HAP-1 (cell line): ENCODE data around the gene ARMC3.
"Not testable (repeated sequence)": the region's sequence is repeated elsewhere in the genome, so short reads cannot be mapped to it uniquely, and the experiment has no call there.

Source experiments
- DNase-seq, 2 experiments: peaks; one replicate each; pipeline ENCODE4 v3.0.0-alpha.2; 2016 to 2020; ENCODE audit warnings: low spot score in 2 of 2
- H3K27me3 ChIP-seq: fragments of 250-450 bp; sonication (Bioruptor Pico); 2 replicates; pipeline ENCODE4 v1.5.1; 2020; ENCODE audit warnings: low read depth, mild to moderate bottlenecking, moderate library complexity
- H3K36me3 ChIP-seq: fragments of 250-450 bp; sonication (Bioruptor Pico); replicated peaks from 2 replicates; pipeline ENCODE4 v1.5.1; 2020; ENCODE audit warnings: mild to moderate bottlenecking
- H3K4me1 ChIP-seq: fragments of 250-450 bp; sonication (Bioruptor Pico); 2 replicates; pipeline ENCODE4 v1.5.1; 2020; ENCODE audit warnings: mild to moderate bottlenecking
- H3K4me3 ChIP-seq: fragments of 250-450 bp; sonication (Bioruptor Pico); 2 replicates; pipeline ENCODE4 v1.5.1; 2020; ENCODE audit warnings: mild to moderate bottlenecking, moderate library complexity
- H3K9me3 ChIP-seq: fragments of 250-450 bp; sonication (Bioruptor Pico); 2 replicates; pipeline ENCODE4 v1.5.1; 2020; ENCODE audit warnings: mild to moderate bottlenecking, moderate library complexity
- in situ Hi-C: fragments of 300-500 bp; cut with MboI; formaldehyde crosslinking; loops from 3 replicates; pipeline ENCODE4 v1.14.3; 2020; ENCODE audit warnings: low sequenced_read_pairs, inconsistent platforms, mixed read lengths

ARMC3 gene

DNA sequence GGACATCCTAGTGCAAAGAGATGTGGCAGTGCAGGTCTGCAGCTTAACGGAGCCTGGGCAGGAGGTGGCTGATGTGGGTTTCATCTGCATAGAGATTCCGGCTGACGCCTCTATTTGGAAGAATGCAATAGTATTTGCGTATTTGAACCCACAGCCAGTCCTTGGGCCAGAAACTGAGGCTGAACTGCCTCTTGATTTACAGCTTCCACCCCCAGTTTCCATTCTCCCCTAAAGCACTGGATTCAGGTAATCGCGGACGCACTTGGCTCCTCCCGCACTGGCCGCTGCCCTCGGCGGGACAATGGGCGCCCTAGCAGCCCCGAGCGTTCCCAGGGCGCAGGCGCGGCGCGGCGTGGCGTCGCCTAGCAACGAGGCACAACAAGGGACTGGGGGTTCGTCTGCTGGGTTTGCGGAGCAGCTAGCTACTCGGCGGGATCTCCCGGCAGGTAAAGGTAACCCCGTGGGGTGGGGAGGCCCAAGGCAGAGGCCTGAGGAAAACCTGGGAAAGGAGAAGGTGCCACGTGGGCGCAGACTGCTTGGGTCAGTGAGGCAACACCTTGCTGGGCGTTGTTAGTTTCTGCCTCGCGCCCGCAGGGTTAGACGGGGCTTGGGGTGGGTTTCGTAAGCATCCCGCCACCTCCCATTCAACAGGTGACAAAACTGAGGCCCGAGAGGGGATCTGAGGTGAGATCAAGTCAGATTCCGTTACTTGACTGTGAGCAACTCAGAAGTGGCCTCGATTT, at the start of gene ARMC3:
ARMC3 (plus strand) TSS at position 393 of the 743 bp plus-strand sequence. CDS start 3,944 bp downstream, outside the sequence.
- no peaks in the 10 kb centered on the region for H3K9me3 ChIP-seq
- in situ Hi-C loops, result no loop called here
- H3K4me3 ChIP-seq, result no peak within 1 kb of the TSS
- DNase-seq, result no peak
- H3K36me3 ChIP-seq, result no peaks in the 10 kb centered on the region
- no peaks in the 10 kb centered on the region for H3K27me3 ChIP-seq
- H3K4me1 ChIP-seq, result no peaks in the 10 kb centered on the region; the same call in 1 of the 2 replicates

GRCh38 chr10:22891797-22892196, 36.1 kb upstream of the ARMC3 start:
- Histone ChIP-seq H3K9me3 (peaks cover 2% of the 10 kb centered on the region; the same call in 1 of the 2 replicates), H3K4me1 (peaks cover 10% of the 10 kb centered on the region), H3K27me3 (no peaks in the 10 kb centered on the region), H3K4me3 (no peak overlapping the region), H3K36me3 (no peaks in the 10 kb centered on the region)
- DNase-seq, result no peak
- in situ Hi-C loops, result no loop called here

DNA sequence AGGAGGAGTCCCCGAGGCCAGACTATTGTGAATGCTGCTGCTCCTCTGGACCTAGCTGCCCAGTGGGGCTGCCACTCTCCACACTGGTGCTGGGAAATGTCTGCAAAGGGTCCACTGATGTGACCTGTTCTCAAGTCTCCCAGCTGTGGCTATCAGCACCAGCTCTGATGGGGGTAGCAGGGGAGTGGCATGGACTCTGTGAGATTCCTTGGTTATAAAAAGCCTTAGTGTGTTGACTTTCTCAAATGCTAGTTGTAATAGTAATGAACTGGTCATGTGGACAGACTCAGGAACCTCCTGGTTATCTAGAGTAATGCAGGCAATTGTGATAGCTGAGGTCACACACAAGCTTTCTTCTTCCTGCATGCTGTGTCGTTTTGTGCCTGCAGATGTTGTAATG, 34.1 kb upstream of the ARMC3 start:
- Histone ChIP-seq H3K9me3 (no peaks in the 10 kb centered on the region; the same call in 1 of the 2 replicates), H3K4me3 (no peak overlapping the region), H3K27me3 (no peaks in the 10 kb centered on the region), H3K4me1 (peaks cover 10% of the 10 kb centered on the region), H3K36me3 (no peaks in the 10 kb centered on the region)
- in situ Hi-C loops, result no loop called here
- no peak for DNase-seq

- peak; percentile 63 to 77 for DNase-seq
- H3K36me3 ChIP-seq, result no peaks in the 10 kb centered on the region
- peaks cover 10% of the 10 kb centered on the region for H3K4me1 ChIP-seq
- no peaks in the 10 kb centered on the region; the same call in 1 of the 2 replicates for H3K9me3 ChIP-seq
- in situ Hi-C loops, result no loop called here
- H3K4me3 ChIP-seq, result no peak overlapping the region
- no peaks in the 10 kb centered on the region for H3K27me3 ChIP-seq
Observed at GRCh38 chr10:22894714-22895113, 33.1 kb upstream of the ARMC3 start.

GRCh38 chr10:22895252-22895651, 32.6 kb upstream of the ARMC3 start:
- Histone ChIP-seq H3K4me3 (no peak overlapping the region), H3K9me3 (no peaks in the 10 kb centered on the region; the same call in 1 of the 2 replicates), H3K4me1 (peaks cover 10% of the 10 kb centered on the region), H3K27me3 (no peaks in the 10 kb centered on the region), H3K36me3 (no peaks in the 10 kb centered on the region)
- in situ Hi-C loops, result no loop called here
- no peak for DNase-seq

- H3K27me3 ChIP-seq, result no peaks in the 10 kb centered on the region
- H3K4me3 ChIP-seq, result no peak overlapping the region
- DNase-seq, result no peak
- H3K4me1 ChIP-seq, result peaks cover 10% of the 10 kb centered on the region
- in situ Hi-C loops, result no loop called here
- H3K36me3 ChIP-seq, result no peaks in the 10 kb centered on the region
- H3K9me3 ChIP-seq, result no peaks in the 10 kb centered on the region; the same call in 1 of the 2 replicates
Observed at GRCh38 chr10:22897371-22897770, 30.5 kb upstream of the ARMC3 start.

DNA sequence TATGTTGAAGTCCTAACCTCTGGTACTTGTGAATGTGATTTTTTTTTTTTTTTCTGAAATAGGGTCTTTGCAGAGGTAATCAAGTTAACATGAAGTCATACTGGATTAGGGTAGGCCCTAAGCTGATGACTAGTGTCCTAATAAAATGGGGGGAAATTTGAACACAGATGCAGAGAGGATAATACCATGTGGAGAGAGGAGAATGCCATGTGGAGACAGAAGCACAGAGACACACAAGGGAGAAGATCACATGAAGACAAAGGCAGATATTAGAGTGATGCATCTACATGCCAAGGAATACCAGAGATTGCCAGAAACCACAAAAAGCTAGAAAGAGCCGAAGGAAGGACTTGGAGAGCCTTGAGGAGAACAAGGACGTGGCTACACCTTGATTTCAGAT, 28.5 kb upstream of the ARMC3 start:
- H3K36me3 ChIP-seq, result no peaks in the 10 kb centered on the region
- H3K9me3 ChIP-seq, result no peaks in the 10 kb centered on the region
- H3K27me3 ChIP-seq, result no peaks in the 10 kb centered on the region
- H3K4me1 ChIP-seq, result peaks cover 9% of the 10 kb centered on the region
- in situ Hi-C loops, result no loop called here
- H3K4me3 ChIP-seq, result no peak overlapping the region
- no peak for DNase-seq

- no peak for DNase-seq
- in situ Hi-C loops, result no loop called here
- Histone ChIP-seq H3K4me3 (no peak overlapping the region), H3K9me3 (no peaks in the 10 kb centered on the region), H3K36me3 (no peaks in the 10 kb centered on the region), H3K27me3 (no peaks in the 10 kb centered on the region), H3K4me1 (peaks cover 4% of the 10 kb centered on the region)
Observed at GRCh38 chr10:22899775-22900174, 28.1 kb upstream of the ARMC3 start.

DNA sequence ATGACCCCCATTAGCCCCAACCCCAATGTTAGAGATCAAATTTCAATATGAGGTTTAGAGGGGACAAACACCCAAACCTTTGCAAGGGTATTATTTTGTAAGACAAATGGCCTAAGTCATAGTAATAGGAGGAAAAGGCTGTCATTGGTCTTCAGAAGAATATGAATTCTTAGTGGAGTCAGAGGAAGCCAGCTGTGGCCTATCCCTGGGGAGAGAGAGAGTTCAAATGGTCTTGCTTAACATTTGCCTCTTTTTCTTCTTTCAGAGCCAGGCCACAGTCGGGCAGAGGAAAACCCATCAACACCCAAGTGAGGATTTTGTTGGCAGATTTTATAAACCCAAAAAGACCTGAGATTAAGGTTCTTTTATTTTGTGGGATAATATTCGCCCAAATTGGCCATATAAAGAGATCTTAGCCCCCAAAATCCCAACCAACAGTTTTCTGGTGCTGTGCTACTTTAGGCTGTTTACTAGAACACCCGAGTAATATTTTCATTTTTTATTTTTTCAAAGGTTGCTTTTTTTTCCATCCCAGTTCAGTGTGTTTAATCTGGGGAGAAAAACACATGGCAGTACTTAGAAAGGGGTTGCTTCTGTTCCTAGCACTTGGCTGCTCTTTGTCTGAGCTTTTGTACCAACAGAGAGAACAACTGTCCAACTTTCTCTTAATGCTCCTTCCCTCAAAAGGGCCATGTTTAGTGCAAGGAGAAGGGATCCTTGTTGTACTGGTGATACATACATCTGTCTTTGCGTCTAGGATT, 26.8 kb upstream of the ARMC3 start:
- no peak overlapping the region for H3K4me3 ChIP-seq
- no peak for DNase-seq
- no peaks in the 10 kb centered on the region for H3K36me3 ChIP-seq
- in situ Hi-C loops, result no loop called here
- H3K4me1 ChIP-seq, result no peaks in the 10 kb centered on the region
- no peaks in the 10 kb centered on the region for H3K27me3 ChIP-seq
- H3K9me3 ChIP-seq, result no peaks in the 10 kb centered on the region

DNA sequence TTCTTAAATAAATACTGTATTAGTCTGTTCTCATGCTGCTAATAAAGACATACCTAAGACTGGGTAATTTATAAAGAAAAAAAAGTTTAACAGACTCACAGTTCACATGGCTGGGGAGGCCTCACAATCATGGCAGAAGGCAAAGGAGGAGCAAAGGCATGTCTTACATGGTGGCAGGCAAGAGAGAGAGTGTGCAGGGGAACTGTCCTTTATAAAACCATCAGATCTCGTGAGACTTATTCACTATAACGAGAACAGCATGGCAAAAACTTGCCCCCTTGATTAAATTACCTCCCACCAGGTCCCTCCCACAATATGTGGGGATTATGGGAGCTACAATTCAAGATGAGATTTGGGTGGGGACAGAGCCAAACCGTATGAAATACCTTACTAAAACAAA, 25.7 kb upstream of the ARMC3 start:
- H3K27me3 ChIP-seq, DNase-seq, in situ Hi-C loops, H3K4me3 ChIP-seq, H3K36me3 ChIP-seq, H3K9me3 ChIP-seq, H3K4me1 ChIP-seq: not testable (repeated sequence)

- H3K27me3 ChIP-seq, result no peaks in the 10 kb centered on the region
- in situ Hi-C loops, result no loop called here
- no peak overlapping the region for H3K4me3 ChIP-seq
- no peaks in the 10 kb centered on the region for H3K9me3 ChIP-seq
- no peaks in the 10 kb centered on the region for H3K4me1 ChIP-seq
- H3K36me3 ChIP-seq, result no peaks in the 10 kb centered on the region
- DNase-seq, result no peak
Observed at GRCh38 chr10:22903694-22904093, 24.2 kb upstream of the ARMC3 start.

DNA sequence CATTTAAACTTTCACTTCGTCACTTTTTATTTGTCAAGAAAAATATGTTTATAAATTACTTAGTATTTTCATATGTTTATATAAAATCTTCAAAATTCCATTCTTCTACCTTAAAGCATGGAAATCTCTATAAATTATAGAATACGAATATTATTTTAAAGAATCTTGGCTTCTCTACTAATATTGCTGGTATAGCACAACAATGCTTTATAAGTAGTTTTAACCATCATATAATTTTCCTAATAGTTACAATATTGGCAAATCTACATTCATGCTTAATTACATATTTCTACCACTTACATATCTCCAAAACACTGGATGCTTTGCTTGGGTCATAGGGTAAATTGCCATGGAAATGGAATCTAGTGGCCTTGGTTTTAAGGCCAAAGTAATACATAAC, 21.1 kb upstream of the ARMC3 start:
- Histone ChIP-seq H3K36me3 (no peaks in the 10 kb centered on the region), H3K4me3 (no peak overlapping the region), H3K4me1 (peaks cover 6% of the 10 kb centered on the region), H3K27me3 (no peaks in the 10 kb centered on the region), H3K9me3 (no peaks in the 10 kb centered on the region)
- in situ Hi-C loops, result no loop called here
- DNase-seq, result no peak

DNA sequence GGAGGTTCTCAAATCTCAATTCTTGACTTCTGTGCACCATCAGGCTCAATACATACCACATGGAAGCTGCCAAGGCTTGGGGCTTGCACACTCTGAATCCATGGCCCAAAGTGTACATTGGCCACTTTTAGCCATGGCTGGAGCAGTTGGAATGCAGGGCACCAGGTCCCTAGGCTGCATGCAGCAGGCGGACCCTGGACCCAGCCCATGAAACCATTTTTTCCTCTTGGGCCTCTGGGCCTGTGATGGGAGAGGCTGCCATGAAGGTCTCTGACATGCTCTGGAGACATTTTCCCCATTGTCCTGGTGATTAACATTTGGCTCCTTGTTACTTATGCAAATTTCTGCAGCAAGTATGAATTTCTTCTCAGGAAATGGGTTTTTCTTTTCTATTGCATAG, 19.0 kb upstream of the ARMC3 start:
- Histone ChIP-seq H3K9me3 (no peaks in the 10 kb centered on the region), H3K36me3 (no peaks in the 10 kb centered on the region), H3K27me3 (no peaks in the 10 kb centered on the region), H3K4me1 (peaks cover 20% of the 10 kb centered on the region), H3K4me3 (no peak overlapping the region)
- no peak for DNase-seq
- in situ Hi-C loops, result no loop called here

DNA sequence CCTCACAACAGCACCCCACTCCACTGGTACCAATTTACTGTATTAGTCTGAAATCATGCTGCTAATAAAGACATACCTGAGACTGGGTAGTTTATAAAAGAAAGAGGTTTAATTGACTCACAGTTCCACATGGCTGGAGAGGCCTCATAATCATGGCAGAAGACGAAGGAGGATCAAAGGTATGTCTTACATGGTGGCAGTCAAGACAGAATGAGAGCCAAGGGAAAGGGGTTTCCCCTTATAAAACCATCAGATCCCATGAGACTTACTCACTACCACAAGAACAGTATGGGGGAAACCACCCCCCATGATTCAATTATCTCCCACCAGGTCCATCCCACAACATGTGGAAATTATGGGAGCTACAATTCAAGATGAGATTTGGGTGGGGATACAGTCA, 18.2 kb upstream of the ARMC3 start:
- H3K4me1 ChIP-seq, result peaks cover 20% of the 10 kb centered on the region
- H3K27me3 ChIP-seq, H3K36me3 ChIP-seq, DNase-seq, H3K4me3 ChIP-seq, H3K9me3 ChIP-seq, in situ Hi-C loops: not testable (repeated sequence)
